Gastroesophageal sphincter (tissue), 4 donors: ENCODE measurements around the gene PITPNM2. TPM values are rescaled to one million over a fixed set of nuclear protein-coding genes. Genes with fewer than 3 reads are reported as not detected.

Experiments used
- ATAC-seq: fragments of 150-250 bp; one replicate; pipeline ENCODE4 v1.9.1; 2016; ENCODE audit warnings: mild to moderate bottlenecking, moderate library complexity
- H3K27ac ChIP-seq, 4 donors: fragments of 200-600 bp; sonication (generic) in 3 of 4; 1 replicate in 3 of 4; 2 replicates in 1 of 4; pipeline ENCODE4 v1.5.1; 2016 to 2019
- H3K27me3 ChIP-seq: fragments of 200-600 bp; sonication (generic); one replicate; pipeline ENCODE4 v1.5.1; 2019
- H3K36me3 ChIP-seq, 2 donors: fragments of 200-600 bp; sonication (generic); one replicate each; pipeline ENCODE4 v1.5.1; 2019; ENCODE audit warnings: control low read depth in 1 of 2
- H3K4me1 ChIP-seq, 3 donors: fragments of 200-600 bp; sonication (generic); 1 replicate in 2 of 3; 2 replicates in 1 of 3; pipeline ENCODE4 v1.5.1; 2016 to 2019; ENCODE audit warnings: control low read depth in 2 of 3
- H3K4me3 ChIP-seq, 2 donors: fragments of 200-600 bp; sonication (generic); one replicate each; pipeline ENCODE4 v1.5.1; 2019; ENCODE audit warnings: mild to moderate bottlenecking in 1 of 2, moderate library complexity in 1 of 2
- H3K9me3 ChIP-seq, 3 donors: fragments of 200-600 bp; sonication (generic); one replicate each; pipeline ENCODE4 v1.5.1; 2017 to 2019; ENCODE audit warnings: control low read depth in 2 of 3
- EP300 ChIP-seq: sonication (generic); formaldehyde crosslinking; IDR thresholded peaks from one replicate; pipeline ENCODE4 v1.6.1; 2017; ENCODE audit warnings: antibody characterized with exemption, mild to moderate bottlenecking
- POLR2A ChIP-seq, 2 donors: fragments of 450-650 bp; IDR thresholded peaks; one replicate each; pipeline ENCODE4 v1.6.1; 2017; ENCODE audit warnings: antibody characterized with exemption in 2 of 2, mild to moderate bottlenecking in 2 of 2, moderate library complexity in 1 of 2
- POLR2AphosphoS5 ChIP-seq: sonication (generic); formaldehyde crosslinking; IDR thresholded peaks from one replicate; pipeline ENCODE4 v1.6.1; 2017; ENCODE audit warnings: antibody characterized with exemption
- WGBS, 2 donors: methylation state at CpG; one replicate each; pipeline ENCODE4 v1.1.5; 2018; ENCODE audit warnings: low coverage in 1 of 2; 5-methylcytosine and 5-hydroxymethylcytosine counted together
- total RNA-seq, 4 donors: library from RNA; depleted of rRNA; stranded (reverse); fragments of >200 nt; gene quantifications; one replicate each; pipeline ENCODE4 v1.1.0, GENCODE V29; 2016
- TF ChIP-seq, protein P1 (sequence below), 4 experiments: fragments of 200-600 bp in 2 of 4; fragments of 450-650 bp in 2 of 4; sonication (generic) in 1 of 4; IDR thresholded peaks; one replicate each; pipeline ENCODE4 v1.5.1; 2017 to 2019; ENCODE audit warnings: antibody characterized with exemption in 4 of 4, mild to moderate bottlenecking in 2 of 4, moderate library complexity in 2 of 4

The PITPNM2 gene
- total RNA-seq, 4 donors from 2014 or later: 9.9 to 20.4 (median 16.4) TPM

DNA sequence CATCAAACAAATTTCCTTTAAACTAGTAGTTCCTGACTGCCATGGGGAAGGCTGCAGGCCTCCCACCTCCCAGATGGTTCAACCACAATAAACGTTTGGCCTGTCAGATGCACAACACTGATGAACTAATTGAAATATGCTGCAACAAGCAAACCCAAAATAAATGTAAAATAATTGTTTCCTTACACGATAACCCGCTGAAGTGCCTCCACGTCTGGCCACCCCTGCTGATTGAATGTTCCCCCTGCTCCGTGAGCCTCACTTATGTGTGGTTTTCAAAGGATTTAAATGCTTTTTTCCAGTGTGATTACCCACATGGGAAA is 8.4 kb downstream of the PITPNM2 start:
- Histone ChIP-seq H3K9me3 (no peaks in the 10 kb centered on the region), H3K27me3 (no peaks in the 10 kb centered on the region), H3K4me3 (no peak overlapping the region), H3K36me3 (no peaks in the 10 kb centered on the region), H3K27ac (peak overlapping the region; percentile 66 to 86 (median 84)), H3K4me1 (peaks cover 10 to 66% (median 44%) of the 10 kb centered on the region in 3 donors)
- no peak for TF ChIP-seq POLR2A (IDR thresholded peaks at IDR 0.05)
- 35 to 60% methylated on average over 5 of the region's 5 CpGs for WGBS, 2 donors
- no peak for ATAC-seq

DNA sequence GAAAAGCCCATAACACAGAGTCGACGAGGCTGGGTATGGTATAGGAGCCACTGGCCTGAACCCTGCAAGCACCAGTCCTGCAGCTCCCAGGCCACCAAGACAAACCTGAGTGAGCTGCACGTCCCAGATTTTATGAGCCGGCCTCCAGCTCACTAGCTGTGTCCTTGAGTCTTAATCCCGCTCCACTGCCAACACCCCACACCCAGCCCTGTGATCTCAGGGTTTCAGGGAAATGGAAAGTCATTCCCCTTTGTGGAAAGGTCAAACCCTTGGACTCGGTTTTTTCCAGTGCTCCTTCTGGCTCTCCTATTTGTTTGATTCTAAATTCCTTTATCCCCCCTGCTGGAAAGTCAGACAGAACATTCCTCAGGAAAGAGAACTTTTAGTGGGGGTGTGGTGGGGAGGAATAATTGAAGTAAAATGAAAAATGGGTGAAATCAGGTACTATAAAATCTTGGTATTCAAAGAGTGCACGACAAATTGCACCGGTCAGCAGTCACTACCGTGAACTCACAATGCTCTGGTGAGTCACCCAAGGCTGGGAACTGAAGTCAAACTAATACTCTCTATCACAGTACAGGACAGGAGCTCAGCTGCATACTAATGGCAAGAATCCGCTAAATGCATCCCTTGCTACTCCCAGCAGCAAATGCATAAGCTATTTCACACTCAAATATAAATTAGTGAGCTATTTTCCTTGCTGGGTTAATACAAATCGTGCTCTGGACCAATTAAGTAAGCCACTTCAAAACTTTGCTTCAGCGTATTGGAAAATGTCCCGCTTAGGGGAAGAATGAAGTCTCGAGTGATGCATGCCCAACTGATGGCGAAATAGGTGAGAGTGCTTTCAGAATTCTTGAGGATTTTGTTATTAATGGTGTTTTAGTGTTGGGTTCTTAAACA is 9.0 kb downstream of the PITPNM2 start:
- H3K27me3 ChIP-seq: no peaks in the 10 kb centered on the region
- ATAC-seq: peak; percentile 82
- H3K4me3 ChIP-seq: no peak overlapping the region
- no peaks in the 10 kb centered on the region for H3K36me3 ChIP-seq
- WGBS, 2 donors: 18 to 34% methylated on average over 10 to 14 of the region's 15 CpGs
- peaks cover 10 to 66% (median 44%) of the 10 kb centered on the region in 3 donors for H3K4me1 ChIP-seq
- H3K9me3 ChIP-seq: no peaks in the 10 kb centered on the region
- TF ChIP-seq, protein P1, sequence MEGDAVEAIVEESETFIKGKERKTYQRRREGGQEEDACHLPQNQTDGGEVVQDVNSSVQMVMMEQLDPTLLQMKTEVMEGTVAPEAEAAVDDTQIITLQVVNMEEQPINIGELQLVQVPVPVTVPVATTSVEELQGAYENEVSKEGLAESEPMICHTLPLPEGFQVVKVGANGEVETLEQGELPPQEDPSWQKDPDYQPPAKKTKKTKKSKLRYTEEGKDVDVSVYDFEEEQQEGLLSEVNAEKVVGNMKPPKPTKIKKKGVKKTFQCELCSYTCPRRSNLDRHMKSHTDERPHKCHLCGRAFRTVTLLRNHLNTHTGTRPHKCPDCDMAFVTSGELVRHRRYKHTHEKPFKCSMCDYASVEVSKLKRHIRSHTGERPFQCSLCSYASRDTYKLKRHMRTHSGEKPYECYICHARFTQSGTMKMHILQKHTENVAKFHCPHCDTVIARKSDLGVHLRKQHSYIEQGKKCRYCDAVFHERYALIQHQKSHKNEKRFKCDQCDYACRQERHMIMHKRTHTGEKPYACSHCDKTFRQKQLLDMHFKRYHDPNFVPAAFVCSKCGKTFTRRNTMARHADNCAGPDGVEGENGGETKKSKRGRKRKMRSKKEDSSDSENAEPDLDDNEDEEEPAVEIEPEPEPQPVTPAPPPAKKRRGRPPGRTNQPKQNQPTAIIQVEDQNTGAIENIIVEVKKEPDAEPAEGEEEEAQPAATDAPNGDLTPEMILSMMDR (IDR thresholded peaks at IDR 0.05): no peak
- TF ChIP-seq POLR2A (IDR thresholded peaks at IDR 0.05) (peak in 1 of 2 donors; percentile 9), EP300 (no peak), POLR2AphosphoS5 (peak; percentile 92)
- H3K27ac ChIP-seq: peak overlapping the region; percentile 66 to 86 (median 84)

GRCh38 chr12:123140676-123141614 is 9.9 kb downstream of the PITPNM2 start:
- 40 to 60% methylated on average over 1 to 2 of the region's 6 CpGs for WGBS, 2 donors
- H3K4me1 ChIP-seq: peaks cover 10 to 66% (median 44%) of the 10 kb centered on the region in 3 donors
- ATAC-seq: no peak

DNA sequence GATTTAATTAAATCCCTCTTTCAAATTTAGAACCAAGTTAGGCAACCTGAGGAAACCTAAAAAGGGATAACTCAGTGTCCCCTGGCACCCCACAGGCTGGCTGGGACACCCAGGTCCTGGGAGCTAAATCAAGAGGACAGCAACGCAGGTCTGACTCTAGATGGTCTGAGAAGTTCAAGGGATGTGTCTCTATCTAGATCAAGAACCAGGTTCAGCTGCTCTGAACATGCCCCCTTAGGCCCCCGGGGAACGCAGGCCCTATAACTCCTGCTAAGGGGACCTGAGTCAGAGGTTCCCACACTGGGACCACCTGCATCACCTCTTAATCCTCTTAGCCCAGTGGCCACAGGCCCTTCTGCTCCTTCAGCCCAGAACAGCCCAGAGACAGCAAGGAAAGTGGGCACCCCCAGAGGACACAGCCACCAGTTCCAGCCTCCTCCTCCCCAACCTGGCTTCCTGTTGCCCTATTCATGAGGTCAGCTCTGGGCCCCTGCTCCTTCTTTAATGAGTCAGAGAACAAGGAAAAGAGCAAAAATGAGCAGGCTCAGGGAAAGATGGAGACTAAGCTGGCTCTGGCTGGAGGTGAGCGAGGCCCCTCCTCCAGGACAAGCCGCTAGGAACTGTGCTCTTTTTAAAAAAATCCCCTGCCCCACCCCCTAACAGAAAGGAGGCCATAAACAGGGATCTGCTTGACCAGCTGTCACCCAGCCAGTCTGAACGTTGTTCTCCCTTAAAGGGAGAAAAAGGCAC is 10.8 kb downstream of the PITPNM2 start:
- Histone ChIP-seq H3K4me1 (peaks cover 10 to 66% (median 44%) of the 10 kb centered on the region in 3 donors), H3K27me3 (no peaks in the 10 kb centered on the region), H3K4me3 (no peak overlapping the region), H3K27ac (peak overlapping the region; percentile 66 to 86 (median 84)), H3K9me3 (no peaks in the 10 kb centered on the region), H3K36me3 (no peaks in the 10 kb centered on the region)
- peak; percentile 29 for ATAC-seq
- WGBS, 2 donors: 0 to 34% methylated on average over 1 to 4 of the region's 6 CpGs
- TF ChIP-seq POLR2A (IDR thresholded peaks at IDR 0.05) (no peak), EP300 (no peak), POLR2AphosphoS5 (peak; percentile 37)
- TF ChIP-seq, protein P1 (IDR thresholded peaks at IDR 0.05): no peak

More at GRCh38 chr12:123140676-123141614, 9.9 kb downstream of the PITPNM2 start:
- H3K27ac ChIP-seq: peak overlapping the region; percentile 66 to 86 (median 84)
- no peaks in the 10 kb centered on the region for H3K36me3 ChIP-seq
- no peaks in the 10 kb centered on the region for H3K9me3 ChIP-seq
- no peak overlapping the region for H3K4me3 ChIP-seq
- H3K27me3 ChIP-seq: no peaks in the 10 kb centered on the region
- TF ChIP-seq, protein P1 (IDR thresholded peaks at IDR 0.05): no peak
- TF ChIP-seq POLR2AphosphoS5 (no peak), POLR2A (IDR thresholded peaks at IDR 0.05) (no peak)
